Esophagus muscularis mucosa (tissue), 3 donors: Measurements from ENCODE around the gene DUSP18.

Experiments
- POLR2A ChIP-seq: fragments of 450-650 bp; IDR thresholded peaks from one replicate; pipeline ENCODE4 v1.6.1; 2017; ENCODE audit warnings: antibody characterized with exemption, moderate library complexity, mild to moderate bottlenecking, low read depth
- POLR2AphosphoS5 ChIP-seq, 2 donors: sonication (generic); formaldehyde crosslinking; IDR thresholded peaks; one replicate each; pipeline ENCODE4 v1.6.1; 2017; ENCODE audit warnings: antibody characterized with exemption in 2 of 2
- TF ChIP-seq, protein P1 (sequence below), 3 experiments: fragments of 200-600 bp in 2 of 3; fragments of 450-650 bp in 1 of 3; sonication (generic) in 2 of 3; IDR thresholded peaks; one replicate each; pipeline ENCODE4 v1.5.1; 2017 to 2019; ENCODE audit warnings: antibody characterized with exemption in 3 of 3, mild to moderate bottlenecking in 2 of 3, moderate library complexity in 1 of 3

DNA sequence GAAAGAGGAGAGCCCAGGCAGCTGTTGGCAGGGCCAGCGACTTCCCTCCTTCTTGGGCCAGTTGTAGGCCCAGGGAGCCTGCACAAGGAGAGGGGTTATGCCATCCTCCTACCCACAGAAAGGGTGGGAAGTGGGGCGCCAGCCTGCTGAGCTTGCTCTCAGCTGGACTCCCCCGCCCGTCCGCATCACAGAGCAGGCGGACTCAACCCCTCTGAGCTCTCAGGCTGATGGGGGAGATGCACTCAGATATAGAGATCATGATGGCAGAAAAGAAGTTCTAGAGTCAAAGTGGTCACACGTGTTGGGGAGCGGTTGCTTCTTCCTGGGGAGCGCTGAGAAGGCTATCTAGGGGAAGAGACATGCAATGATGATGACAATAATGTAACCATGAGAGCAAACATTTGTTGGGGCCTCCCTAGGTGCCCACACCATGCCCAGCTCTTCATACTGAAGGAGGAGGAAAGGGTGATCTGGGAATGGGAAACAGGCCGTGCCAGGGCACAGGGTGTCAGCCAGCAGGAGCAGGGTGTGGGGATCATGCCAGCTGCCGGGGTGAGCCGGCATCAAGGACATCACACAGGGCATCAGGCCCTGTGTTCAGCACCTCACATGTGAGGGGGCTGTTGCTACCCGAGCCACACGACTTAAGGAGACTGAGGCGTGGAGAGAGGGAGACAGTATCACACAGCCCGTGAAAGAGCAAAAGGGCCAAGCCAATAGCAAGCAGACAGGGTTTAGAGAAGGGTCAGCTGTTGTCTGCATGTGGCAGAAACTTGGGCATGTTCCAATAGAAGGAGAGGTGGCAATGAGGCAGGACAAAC, 24.4 kb downstream of the DUSP18 start:
- TF ChIP-seq, protein P1, sequence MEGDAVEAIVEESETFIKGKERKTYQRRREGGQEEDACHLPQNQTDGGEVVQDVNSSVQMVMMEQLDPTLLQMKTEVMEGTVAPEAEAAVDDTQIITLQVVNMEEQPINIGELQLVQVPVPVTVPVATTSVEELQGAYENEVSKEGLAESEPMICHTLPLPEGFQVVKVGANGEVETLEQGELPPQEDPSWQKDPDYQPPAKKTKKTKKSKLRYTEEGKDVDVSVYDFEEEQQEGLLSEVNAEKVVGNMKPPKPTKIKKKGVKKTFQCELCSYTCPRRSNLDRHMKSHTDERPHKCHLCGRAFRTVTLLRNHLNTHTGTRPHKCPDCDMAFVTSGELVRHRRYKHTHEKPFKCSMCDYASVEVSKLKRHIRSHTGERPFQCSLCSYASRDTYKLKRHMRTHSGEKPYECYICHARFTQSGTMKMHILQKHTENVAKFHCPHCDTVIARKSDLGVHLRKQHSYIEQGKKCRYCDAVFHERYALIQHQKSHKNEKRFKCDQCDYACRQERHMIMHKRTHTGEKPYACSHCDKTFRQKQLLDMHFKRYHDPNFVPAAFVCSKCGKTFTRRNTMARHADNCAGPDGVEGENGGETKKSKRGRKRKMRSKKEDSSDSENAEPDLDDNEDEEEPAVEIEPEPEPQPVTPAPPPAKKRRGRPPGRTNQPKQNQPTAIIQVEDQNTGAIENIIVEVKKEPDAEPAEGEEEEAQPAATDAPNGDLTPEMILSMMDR (IDR thresholded peaks at IDR 0.05) = no peak
- TF ChIP-seq POLR2AphosphoS5 (IDR thresholded peaks at IDR 0.05) (no peak), POLR2A (no peak)
